ENCODE data around the gene CHN1. TPM values are rescaled to one million over a fixed set of nuclear protein-coding genes. Genes with fewer than 3 reads are reported as not detected.

The CHN1 gene
- total RNA-seq, 1 donor from 2014 or later = 9.2 TPM

DNA sequence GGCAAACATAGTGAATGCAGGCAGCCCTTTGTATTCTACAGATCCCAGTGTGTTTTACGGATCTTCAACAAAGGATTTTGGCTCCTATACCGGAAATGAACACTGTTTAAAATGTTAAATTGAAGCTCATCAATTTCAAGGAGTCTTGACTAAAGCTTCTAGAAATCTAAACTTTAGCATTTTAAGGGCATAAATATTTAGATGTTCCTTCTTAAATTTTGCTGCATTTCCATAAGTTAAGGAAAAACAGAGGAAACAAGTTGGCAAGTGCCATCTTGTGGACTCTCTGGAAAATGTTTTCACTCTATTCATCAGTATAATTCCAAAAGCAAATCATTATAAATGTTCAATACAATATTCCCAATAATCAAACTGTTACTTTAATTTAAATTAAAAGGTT is 19.6 kb downstream of the CHN1 start:
- ATAC-seq (ENCODE audit: poor library complexity) (no peak), DNase-seq (no peak)
- intact Hi-C loops (cut with DNase I) = loop anchor here (2.0 kb wide), 1 partner anchor 213 kb away; no protein-coding TSS in a partner anchor

GRCh38 chr2:174984561-174984960 is 20.6 kb downstream of the CHN1 start:
- DNase-seq (no peak), ATAC-seq (ENCODE audit: poor library complexity) (no peak)
- intact Hi-C loops (cut with DNase I) = loop anchor here (2.0 kb wide), 1 partner anchor 212 kb away; no protein-coding TSS in a partner anchor

DNA sequence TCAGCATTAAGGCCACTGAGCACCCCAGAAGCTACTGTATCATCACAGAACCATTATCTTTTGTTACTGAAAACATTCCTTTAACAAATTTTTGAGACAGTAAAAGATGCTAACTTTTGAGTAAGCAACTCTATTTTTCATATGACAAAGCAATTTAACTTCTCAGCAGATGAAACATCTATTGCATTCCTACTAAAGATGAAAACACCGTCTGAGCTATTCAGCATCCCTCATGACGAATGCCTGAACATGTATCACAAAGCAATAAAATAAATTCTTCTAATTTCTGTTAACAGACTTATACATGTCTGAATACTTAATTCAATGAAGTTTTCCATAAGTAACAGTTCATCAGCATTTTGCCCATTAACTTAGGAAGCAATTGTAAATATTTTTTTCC is 23.9 kb downstream of the CHN1 start:
- intact Hi-C loops (cut with DNase I) = no loop called here
- no peak for ATAC-seq (ENCODE audit: poor library complexity)
- no peak for DNase-seq

DNA sequence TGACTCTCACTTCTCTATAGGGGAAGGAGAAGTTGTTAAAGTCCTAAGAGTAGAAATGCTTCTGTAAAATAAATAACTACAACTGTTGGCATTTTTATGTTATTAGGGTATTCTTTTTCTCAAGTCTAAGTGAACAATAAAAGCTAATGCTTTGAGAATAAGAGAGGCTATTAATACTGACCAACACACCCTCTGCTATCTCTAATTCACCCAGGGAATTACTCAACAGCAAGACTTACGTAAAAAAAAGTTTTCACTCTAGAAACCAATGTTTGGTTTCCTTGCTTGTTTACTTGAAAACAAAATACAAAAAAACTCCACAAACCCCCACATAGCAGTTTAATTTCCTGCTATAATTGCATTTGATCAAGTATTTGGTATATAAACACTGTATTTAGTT is 25.2 kb downstream of the CHN1 start:
- DNase-seq (no peak), ATAC-seq (ENCODE audit: poor library complexity) (no peak)
- intact Hi-C loops (cut with DNase I) = no loop called here

- intact Hi-C loops (cut with DNase I) = no loop called here
- ATAC-seq (ENCODE audit: poor library complexity) (no peak), DNase-seq (no peak)
Observed at GRCh38 chr2:174977364-174977763, 27.8 kb downstream of the CHN1 start.

DNA sequence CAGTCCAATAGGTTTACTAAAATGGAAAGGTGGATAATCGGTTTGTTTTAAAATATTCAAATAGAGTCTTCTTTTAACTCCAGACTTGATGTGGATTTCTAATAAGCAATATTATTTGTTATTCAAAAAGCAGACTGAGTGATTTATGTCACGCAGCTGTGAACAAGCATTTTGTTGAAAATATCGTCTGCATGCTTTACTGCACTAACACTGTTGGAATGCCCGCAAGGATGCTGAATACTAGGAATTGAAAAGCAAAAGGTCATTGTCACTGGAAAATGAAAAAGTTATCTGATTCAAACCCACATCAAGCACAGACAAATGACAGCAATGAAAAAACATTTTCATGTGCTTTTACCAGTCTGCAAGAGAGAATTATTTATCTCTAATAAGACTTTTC is 31.1 kb downstream of the CHN1 start:
- intact Hi-C loops (cut with DNase I) = no loop called here
- DNase-seq (no peak), ATAC-seq (ENCODE audit: poor library complexity) (no peak)

DNA sequence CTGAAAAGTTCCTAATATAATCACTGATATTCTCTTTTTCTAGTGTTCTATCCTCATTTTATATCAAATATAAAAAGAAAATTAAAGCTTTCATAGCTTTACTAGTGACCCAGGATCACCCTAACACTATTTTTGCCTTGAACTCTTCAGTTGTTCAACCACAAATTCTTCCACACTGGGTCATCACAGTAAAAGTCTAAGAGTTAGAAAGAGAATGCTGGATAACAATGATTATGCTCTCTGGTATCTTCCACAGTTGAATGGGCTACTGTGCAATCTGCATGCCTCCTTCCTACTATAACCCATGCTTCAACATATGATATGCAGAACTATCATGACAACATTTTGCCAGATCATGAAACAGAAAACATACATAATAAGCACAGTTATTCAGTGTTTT is 32.3 kb downstream of the CHN1 start:
- DNase-seq (no peak), ATAC-seq (ENCODE audit: poor library complexity) (no peak)
- intact Hi-C loops (cut with DNase I) = no loop called here

DNA sequence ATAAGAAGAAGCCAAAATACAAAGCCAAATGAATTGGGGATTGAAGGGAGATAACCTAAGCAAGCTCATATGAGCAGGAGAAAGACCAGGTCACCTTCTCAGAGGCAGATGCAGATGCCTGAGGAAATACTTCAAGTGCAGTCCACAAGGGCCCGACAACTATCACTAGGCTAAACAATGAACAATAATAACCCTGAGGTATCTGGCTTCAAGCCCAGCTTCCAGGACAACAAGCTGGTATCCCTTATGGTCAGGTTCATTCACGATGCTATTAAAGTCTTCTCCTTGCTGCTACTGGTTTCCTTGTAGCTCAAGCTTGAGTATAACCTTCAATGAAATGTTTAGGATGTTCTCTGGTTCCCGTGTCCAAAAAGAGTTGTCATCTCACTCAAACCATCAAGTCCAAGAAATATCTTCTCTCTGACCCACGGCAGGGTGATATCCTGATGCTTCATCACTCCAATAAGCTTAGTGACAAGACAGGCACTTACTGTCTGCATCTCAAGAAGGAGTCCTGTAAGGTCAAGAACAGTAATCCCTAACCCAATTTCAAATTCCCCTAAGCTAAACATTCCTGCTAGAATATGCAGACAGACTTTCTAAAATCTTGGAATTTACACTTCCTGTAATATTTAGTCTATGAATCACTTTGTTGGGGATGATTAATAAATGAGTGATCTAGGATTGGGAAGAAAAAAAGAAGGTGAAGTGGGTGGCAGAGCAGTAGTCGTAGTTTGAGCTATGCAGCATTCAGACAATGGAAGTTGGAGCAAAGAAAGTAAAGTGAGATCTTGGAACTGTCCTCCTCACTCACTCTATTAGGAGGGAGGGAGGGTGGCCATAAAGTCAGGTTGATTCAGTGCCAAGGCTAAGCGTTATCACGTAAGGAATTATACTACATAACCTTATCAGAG is 33.1 kb downstream of the CHN1 start:
- intact Hi-C loops (cut with DNase I) = no loop called here
- ATAC-seq (ENCODE audit: poor library complexity) (peak; percentile 85), DNase-seq (no peak)

GRCh38 chr2:174970092-174970491 is 35.1 kb downstream of the CHN1 start:
- ATAC-seq (ENCODE audit: poor library complexity) (no peak), DNase-seq (no peak)
- intact Hi-C loops (cut with DNase I) = no loop called here

DNA sequence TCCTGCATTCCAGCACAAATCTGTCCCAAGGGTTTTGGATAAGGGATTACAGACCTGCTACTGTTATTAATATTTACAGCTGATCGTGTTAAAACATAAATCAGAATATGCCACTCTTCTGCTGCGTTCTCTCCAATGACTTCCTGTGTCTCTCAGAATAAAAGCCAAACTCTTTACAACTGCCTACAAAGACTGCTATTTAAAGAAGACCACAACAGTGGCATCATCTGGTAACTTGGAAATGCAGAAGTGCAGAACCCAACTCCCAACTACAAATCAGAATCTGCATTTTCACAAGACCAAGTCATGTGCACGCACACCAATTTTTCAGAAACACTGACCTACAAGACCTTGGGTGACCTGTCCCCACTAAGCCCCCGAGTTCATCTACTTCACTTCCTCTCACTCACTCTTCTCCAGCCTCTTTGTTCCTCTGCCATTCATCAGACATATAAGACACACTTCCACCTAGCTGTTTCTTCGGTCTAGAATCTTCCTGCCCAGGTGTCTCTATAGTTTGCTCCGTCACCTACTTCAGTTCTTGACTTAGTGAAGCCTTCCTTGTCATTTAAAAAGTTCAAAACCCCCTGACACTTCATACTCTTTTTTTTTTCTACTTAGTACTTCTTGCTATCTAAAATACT is 36.0 kb downstream of the CHN1 start:
- intact Hi-C loops (cut with DNase I) = no loop called here
- DNase-seq (no peak), ATAC-seq (ENCODE audit: poor library complexity) (no peak)

GRCh38 chr2:174967691-174968260 is 37.4 kb downstream of the CHN1 start:
- no peak for DNase-seq
- intact Hi-C loops (cut with DNase I) = no loop called here
- ATAC-seq (ENCODE audit: poor library complexity) = peak; percentile 68

DNA sequence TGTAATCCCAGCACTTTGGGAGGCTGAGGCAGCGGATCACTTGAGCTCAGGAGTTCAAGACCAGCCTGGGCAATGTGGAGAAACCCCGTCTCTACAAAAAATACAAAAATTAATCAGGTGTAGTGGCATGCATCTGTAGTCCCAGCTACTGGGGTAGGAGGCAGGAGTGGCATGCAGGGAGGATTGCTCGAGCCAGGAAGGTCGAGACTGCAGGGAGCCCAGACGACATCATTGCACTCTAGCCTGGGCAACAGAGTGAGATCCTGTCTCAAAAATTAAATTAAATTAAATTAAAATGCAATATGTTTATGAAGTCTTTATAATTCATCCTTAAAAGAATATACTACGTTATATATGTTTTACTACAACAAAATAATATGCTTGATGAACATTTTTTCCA is 38.1 kb downstream of the CHN1 start:
- DNase-seq (no peak), ATAC-seq (ENCODE audit: poor library complexity) (no peak)
- intact Hi-C loops (cut with DNase I) = no loop called here

- ATAC-seq (ENCODE audit: poor library complexity) = no peak
Observed at GRCh38 chr2:174965992-174966744, 39.0 kb downstream of the CHN1 start.

DNA sequence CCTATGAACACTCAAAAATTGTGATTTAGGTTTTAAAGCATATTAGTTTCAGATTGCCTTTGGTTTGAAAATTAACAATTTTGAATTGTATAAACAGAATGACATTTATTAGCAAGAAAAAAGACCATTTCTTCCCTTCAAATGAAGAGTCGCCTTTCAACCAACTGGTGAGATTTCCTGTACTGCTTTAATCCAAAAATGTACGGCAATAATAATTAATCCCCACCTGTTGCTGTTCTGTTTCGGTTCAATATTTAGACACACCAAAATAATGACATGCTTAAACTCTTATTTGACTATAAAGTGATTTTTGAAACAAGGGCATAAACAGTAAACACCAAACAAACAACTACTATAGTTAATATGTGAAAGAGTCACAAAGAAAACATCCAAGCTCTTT is 39.6 kb downstream of the CHN1 start:
- no peak for DNase-seq
- intact Hi-C loops (cut with DNase I) = no loop called here
- ATAC-seq (ENCODE audit: poor library complexity) = no peak

More at GRCh38 chr2:174965992-174966744, 39.0 kb downstream of the CHN1 start:
- intact Hi-C loops (cut with DNase I) = no loop called here
- no peak for DNase-seq

GRCh38 chr2:174964404-174964803 is 40.8 kb downstream of the CHN1 start:
- intact Hi-C loops (cut with DNase I) = no loop called here
- no peak for ATAC-seq (ENCODE audit: poor library complexity)
- no peak for DNase-seq

DNA sequence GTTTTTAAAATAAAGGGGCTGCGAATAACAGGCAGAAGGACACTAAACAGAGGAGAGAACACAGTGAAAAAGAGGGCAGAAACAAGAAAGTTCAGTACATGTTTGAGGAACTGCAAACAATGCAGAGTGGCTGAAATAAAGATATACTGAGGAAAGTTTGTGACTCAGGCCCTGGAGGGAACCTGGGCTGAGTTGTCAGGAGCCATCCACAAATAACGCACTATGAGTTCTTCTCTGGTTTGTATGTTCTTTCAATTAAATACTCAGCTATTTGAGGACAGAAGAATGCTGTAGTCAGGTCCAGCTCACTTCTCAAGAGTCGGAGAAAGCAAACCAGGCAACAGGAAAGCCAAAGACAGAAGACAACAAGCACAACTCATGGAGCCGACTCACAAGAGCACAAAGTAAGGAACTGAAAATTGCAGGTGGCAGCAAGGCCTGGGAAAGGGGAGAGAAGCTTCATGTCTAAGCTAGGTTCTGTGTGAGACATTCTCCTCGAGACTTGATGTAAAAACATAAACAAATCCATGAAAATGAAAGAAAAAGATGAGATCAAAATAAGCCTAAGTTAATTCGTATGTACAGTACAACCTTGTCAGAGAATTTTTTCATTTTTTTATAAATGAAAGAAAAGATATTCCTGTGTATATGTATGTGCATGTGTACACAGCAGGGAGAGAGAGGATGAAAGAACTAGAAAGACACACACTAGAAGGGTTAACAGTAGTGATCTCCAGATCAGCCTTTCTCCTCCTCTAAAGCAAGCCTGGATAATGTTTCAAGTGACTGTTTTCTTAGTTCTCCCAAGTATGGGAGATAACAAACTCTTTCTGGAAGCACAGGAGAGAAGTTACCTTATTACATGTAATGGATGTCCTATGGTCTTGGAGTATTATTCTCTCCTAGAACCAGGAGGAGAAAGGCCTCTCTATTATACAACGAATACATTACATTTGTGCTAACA is 41.5 kb downstream of the CHN1 start:
- intact Hi-C loops (cut with DNase I) = no loop called here
- ATAC-seq (ENCODE audit: poor library complexity) (no peak), DNase-seq (no peak)

DNA sequence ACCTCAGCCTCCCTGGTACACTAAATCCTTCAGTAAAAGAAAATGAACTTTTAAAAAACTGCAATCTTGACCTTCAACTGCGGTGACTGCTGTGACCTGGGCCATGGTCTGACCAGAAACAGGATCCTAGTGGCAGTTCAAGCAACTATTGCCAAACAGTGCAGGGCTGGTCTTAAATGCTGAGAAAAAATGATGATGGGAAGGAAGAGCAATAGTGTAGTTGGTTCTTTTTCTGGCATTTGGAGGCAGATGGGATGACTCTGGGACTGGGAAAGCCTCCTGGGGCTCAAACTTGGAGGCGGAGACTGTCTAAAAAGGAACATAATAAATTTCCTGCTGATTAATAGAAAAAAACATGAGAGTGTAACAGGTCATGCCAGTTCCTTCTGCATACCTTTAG is 45.4 kb downstream of the CHN1 start:
- intact Hi-C loops (cut with DNase I) = no loop called here
- ATAC-seq (ENCODE audit: poor library complexity) = peak; percentile 34
- DNase-seq = no peak

DNA sequence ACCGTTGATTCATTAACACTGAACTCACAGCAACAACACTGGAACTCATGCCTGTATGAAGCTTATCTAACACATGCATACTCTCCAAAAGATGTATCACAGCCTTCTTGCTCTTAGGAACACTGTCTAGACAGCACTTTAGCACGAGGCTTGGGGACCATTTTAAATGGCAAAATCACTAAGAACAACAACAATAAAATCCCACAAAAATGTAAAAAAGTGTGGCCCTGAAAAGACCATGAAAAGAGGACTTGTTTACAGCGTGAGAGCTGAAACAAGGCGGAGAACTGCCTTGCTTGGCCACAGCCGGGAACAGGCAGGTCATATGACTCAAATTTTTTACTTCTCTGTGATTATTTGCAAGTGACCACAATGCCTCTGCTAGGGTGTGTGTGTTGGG is 48.1 kb downstream of the CHN1 start:
- DNase-seq (no peak), ATAC-seq (ENCODE audit: poor library complexity) (no peak)
- intact Hi-C loops (cut with DNase I) = no loop called here
